D721Med (cell line): Measurements from ENCODE around the gene CD93.

Experiments used
- DNase-seq: peaks from one replicate; pipeline ENCODE4 v3.0.0; 2011; ENCODE audit warnings: low spot score; ENCODE audit not compliant: insufficient read length
- FAIRE-seq: peaks from 2 replicates; lab custom pipeline; 2011; peaks lifted over from hg19 to GRCh38; lab: Jason Lieb, UNC
- TF ChIP-seq, protein P1 (sequence below): IDR thresholded peaks from 2 replicates; pipeline ENCODE4 v1.5.1; 2012; ENCODE audit warnings: mild to moderate bottlenecking, control low read depth; ENCODE audit not compliant: insufficient read depth; ENCODE audit errors: missing control alignments

CD93 gene

GRCh38 chr20:23086056-23086566, at the start of gene CD93:
CD93 (minus strand) TSS chr20:23086324; CDS start chr20:23086192, 132 bp downstream.
- FAIRE-seq (no peak), DNase-seq (no peak)
- TF ChIP-seq, protein P1, sequence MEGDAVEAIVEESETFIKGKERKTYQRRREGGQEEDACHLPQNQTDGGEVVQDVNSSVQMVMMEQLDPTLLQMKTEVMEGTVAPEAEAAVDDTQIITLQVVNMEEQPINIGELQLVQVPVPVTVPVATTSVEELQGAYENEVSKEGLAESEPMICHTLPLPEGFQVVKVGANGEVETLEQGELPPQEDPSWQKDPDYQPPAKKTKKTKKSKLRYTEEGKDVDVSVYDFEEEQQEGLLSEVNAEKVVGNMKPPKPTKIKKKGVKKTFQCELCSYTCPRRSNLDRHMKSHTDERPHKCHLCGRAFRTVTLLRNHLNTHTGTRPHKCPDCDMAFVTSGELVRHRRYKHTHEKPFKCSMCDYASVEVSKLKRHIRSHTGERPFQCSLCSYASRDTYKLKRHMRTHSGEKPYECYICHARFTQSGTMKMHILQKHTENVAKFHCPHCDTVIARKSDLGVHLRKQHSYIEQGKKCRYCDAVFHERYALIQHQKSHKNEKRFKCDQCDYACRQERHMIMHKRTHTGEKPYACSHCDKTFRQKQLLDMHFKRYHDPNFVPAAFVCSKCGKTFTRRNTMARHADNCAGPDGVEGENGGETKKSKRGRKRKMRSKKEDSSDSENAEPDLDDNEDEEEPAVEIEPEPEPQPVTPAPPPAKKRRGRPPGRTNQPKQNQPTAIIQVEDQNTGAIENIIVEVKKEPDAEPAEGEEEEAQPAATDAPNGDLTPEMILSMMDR: no peak

- TF ChIP-seq, protein P1: no peak
- DNase-seq (no peak), FAIRE-seq (no peak)
Observed at GRCh38 chr20:23133560-23133998, 47.5 kb upstream of the CD93 start.

DNA sequence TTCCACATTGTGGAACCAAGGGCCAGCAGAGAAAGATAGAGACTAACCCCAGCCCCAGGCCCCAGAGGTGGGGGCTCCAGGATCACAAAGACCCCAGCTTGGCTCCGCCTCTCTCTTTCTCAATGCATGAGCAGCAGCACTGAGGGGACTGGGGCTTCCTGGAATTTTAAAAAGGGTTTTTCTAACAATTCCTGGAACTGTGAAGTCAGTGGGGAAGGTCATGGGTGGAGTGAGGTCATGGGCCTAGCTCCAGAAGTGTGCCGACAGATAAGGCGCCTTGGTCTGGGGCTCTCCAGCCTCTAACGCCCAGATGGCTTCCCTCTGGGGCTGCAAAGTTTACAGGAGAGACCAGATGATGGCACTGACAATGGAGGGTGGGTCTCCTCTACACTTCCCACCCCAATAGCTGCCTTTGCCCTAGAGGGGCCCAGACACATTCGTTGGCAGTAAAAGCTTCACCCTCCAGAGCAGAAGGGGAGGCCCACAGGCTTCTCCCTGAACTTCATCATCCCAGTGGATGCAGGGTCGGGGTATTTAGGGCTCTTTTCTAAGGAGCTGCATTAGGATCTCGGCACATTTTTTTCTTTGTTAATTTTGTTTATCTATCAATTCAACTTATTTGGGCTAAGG, 46.9 kb upstream of the CD93 start:
- DNase-seq (no peak), FAIRE-seq (no peak)
- TF ChIP-seq, protein P1: no peak

DNA sequence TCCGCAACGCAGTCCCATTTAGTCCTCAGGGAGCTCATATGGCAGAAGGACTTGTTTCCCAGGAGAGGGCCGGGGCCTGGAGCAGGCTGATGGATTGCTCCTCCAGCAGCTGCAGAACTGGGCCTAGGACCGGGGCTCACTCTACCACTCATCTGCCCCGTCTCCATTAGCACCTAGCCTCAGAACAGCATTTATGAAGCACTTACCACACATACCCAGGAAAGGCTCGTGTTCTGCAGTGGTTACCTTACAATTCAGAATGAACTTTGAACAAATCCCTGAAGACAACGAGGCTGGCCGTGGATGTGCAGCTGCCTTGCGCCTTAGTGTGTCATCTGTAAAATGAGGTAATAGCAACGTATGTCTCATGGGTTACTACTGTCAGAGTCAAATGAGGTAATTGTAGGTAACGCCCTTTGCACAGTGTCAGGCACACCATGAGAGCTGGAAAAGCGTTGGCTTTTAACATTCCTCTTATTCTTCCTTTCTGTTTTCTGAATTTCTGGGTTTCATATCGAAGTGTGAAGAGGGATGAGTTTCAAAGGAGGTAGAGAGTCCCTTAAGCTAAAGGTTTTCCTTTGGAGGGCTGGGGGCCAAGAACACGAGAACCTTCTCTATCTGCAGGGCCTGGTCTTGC, 46.3 kb upstream of the CD93 start:
- DNase-seq (no peak), FAIRE-seq (no peak)
- TF ChIP-seq, protein P1: no peak

GRCh38 chr20:23131766-23132165, 45.6 kb upstream of the CD93 start:
- DNase-seq: no peak

GRCh38 chr20:23130622-23131140, 44.6 kb upstream of the CD93 start:
- TF ChIP-seq, protein P1: no peak
- no peak for FAIRE-seq
- no peak for DNase-seq

More at GRCh38 chr20:23131766-23132165, 45.6 kb upstream of the CD93 start:
- no peak for FAIRE-seq
- TF ChIP-seq, protein P1: no peak
